WI38 (cell line): ENCODE measurements around the gene VRK1.

Experiments used
- H3K4me3 ChIP-seq: 2 replicates; pipeline ENCODE4 v1.5.1; 2011; ENCODE audit warnings: low read depth, mild to moderate bottlenecking, control low read depth, low read length
- TF ChIP-seq, protein P1 (sequence below): IDR thresholded peaks from 2 replicates; pipeline ENCODE4 v1.5.1; 2012; ENCODE audit warnings: low read depth, mild to moderate bottlenecking, control low read depth, low read length

The VRK1 gene

DNA sequence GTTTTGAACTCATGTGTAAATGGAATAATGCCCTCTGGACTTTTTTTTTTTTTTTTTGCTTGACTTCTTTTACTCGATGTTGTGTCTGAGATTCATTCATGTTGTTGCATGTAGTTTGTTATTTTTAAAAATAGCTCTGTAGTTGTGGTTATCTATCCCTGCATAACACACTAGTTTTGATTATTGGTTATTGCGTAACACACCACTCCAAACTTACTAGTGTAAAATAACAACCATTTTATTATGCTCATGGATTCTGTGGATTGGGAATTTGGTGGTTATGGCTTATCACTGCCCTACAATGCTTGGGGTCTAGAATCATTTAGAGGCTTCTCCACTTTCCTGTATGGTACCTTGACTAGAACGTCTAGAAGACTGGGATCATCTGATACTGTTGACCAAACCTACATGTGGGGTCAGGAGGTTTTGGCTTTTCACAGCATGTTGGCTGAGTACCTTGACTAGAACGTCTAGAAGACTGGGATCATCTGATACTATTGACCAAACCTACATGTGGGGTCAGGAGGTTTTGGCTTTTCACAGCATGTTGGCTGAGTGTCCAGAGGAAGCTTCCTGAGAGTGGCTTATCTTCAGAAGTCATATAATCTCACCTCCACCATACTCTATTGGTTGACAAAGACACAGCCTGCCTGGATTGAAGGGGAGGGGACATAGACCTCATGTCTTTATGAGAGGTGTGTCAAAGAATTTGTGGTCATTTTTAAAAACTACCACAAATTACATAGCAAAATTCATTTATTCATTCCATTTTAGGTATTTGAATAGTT is 11.6 kb downstream of the VRK1 start:
- TF ChIP-seq, protein P1, sequence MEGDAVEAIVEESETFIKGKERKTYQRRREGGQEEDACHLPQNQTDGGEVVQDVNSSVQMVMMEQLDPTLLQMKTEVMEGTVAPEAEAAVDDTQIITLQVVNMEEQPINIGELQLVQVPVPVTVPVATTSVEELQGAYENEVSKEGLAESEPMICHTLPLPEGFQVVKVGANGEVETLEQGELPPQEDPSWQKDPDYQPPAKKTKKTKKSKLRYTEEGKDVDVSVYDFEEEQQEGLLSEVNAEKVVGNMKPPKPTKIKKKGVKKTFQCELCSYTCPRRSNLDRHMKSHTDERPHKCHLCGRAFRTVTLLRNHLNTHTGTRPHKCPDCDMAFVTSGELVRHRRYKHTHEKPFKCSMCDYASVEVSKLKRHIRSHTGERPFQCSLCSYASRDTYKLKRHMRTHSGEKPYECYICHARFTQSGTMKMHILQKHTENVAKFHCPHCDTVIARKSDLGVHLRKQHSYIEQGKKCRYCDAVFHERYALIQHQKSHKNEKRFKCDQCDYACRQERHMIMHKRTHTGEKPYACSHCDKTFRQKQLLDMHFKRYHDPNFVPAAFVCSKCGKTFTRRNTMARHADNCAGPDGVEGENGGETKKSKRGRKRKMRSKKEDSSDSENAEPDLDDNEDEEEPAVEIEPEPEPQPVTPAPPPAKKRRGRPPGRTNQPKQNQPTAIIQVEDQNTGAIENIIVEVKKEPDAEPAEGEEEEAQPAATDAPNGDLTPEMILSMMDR = no peak
- no peak overlapping the region for H3K4me3 ChIP-seq

DNA sequence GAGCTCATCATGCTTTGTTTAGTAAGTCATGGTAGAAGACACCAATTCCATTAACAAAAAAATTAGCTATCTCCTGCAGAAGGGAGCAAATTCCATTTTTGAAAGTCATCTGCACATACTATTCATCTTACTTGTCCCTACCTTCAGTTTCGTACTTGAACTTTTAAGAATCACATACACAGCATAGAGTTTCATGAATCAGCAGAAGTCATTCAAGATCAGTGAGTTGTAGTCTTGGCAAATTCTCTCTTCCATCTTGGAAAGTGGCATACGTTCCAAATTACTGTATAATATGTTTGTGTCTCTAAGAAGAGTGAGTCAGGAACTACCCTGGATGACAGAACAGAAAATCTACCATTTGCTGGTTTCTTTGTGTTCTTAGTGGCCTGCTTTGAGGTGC is 14.1 kb downstream of the VRK1 start:
- TF ChIP-seq, protein P1 = no peak
- H3K4me3 ChIP-seq = no peak overlapping the region

DNA sequence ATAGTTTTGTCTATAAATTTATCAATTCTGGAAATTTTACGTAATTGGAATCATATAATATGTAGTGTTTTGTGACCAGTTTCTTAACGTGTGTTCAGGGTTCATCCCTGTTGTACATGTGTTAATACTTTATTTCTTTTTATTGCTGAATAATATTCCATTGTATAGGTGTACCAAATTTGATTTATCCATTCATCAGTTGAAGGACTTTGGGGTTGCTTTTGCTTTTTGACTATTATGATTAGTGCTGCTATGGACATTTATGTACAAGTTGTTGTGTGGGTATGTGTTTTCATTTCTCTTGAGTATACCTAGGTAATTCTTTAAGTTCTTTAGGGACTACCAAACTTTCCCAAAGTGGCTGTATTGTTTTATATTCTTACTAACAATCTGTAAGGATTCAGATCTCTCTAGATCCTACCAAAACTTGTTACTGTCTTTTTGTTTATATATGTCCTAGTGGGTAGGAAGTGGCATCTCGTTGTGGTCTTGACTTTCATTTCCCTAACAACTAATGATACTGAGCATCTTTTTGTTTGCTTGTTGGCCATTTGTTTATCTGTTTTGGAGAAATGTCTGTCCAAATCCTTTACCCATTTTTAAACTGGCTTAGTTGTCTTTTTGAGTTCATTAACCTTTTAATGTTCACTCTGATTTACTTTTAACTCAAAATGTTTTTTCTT is 14.9 kb downstream of the VRK1 start:
- TF ChIP-seq, protein P1 = no peak
- no peak overlapping the region for H3K4me3 ChIP-seq

DNA sequence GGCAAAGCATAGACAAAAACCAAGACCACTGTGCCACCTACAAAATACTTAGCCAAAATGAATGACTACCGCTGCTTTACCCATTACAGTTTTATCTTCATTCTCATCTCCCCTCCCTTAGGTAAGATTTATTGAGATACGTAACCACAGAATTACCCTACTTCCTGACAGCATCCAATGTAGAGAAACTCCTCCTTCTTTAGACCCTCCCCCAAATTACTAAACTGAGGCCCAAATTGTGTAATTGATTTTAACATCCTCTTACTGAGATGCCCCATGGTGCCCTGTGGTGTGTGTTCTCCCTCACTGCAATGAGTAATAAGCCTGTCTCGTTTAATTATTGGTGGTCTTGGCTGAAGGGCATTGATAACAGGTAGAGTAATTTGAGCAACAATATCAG is 19.1 kb downstream of the VRK1 start:
- H3K4me3 ChIP-seq = no peak overlapping the region
- TF ChIP-seq, protein P1 = no peak

DNA sequence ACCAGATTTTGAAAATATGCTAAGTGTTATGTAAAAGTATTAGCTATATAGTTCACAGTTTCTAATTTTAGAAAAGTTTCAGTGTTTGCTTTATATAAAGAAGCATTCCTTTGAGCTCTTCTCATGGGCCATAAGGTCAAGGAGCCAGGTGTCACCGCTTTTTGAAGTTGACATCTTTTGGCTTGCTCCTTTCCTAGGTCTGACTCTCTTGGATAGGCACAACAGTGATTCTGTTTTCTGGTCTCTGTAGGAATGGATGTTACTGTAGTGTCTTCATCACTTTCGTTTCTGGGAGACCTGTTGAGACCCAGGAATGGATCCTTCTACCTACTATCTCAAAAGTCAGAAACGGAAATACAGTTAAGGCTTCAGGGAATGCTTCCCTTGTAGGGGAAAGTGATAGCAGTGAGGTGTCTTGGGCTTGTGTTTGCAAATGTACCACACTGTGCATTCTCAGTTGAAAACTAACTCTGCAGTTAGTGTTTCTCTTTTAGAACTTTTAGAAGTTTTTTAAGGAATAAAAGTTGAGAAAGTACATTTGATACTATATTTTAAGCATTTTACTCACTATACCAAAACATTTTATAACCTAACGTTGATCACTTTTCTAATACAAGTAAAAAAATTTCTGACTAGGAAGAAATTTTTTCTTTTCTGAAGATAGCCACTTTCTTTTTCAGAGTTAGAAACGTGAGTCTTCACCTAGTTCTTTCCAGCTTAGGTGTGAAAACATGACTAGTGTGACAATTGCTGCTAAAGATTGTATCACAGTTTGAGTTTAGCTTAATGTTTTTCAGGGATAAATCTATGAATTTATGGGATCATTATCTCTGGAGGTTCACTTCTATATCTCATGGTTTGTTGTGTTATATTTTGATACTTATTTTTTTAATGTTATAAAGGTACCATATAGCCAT is 20.8 kb downstream of the VRK1 start:
- H3K4me3 ChIP-seq = no peak overlapping the region
- TF ChIP-seq, protein P1 = no peak

DNA sequence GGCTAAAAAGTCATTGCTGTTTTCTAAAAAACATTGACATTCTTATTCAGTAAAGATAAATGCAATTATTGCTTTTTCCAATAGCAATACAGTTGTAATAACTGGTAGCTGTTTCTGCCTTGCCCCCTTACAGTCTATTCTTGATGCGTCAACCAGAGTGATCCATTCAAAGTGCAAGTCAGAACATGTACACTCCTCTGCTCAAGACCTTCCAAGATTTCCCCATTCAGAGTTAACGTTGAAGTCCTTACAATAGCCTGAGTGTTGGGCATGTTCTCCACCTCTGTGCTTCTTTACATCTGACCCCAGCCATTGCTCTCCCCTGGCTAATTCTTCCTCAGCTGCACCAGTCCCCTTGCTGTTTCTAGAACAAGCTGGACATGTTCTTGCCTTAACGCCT is 24.3 kb downstream of the VRK1 start:
- TF ChIP-seq, protein P1 = no peak
- no peak overlapping the region for H3K4me3 ChIP-seq
